ENCODE data around the gene LCMT1.
"Not testable (repeated sequence)": the region's sequence is repeated elsewhere in the genome, so short reads cannot be mapped to it uniquely, and the experiment has no call there.

Gene LCMT1

DNA sequence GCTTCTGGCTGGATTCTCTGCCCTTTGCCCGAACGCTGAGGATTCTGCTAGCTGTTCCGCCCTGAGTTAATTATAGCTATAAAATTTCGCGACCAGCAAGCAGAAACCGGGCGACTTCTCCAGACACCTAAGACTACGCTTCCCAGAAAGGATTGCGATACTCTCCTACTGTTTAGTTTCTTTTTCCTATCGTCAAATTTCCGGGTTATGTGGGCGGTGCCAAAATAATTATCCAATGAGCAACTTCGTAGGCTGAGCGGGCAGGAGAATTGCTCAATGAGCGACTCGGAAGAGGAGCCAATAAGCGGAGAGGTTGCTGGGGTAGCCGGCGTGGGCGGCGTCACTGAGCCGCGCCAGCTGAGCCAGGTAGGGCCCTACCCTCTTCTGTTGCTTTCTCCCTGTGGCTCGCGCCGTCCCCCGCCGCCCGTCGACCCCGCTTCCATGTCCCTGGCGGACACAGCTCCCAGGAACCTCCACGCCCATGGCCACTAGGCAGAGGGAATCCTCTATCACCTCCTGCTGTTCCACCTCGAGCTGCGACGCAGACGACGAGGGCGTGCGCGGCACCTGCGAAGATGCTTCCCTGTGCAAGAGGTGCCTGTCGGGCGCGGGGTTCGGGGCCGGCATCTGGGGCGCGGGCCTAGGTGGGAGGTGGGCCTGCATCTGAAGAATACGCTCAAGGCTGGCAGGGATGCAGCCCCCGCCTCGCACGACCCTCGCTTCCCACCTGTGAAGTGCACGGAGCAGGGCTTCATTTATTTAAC lies at the start of gene LCMT1:
TSS of gene LCMT1 (plus strand) at position 340 of the 764 bp plus-strand sequence. CDS start at position 482, 142 bp downstream.
- peak; percentile 90 for DNase-seq
- peaks cover 40% of the 10 kb centered on the region for H3K36me3 Mint-ChIP-seq (ENCODE audit: low read depth)
- H3K9me3 Mint-ChIP-seq: no peaks in the 10 kb centered on the region
- H3K4me1 Mint-ChIP-seq (ENCODE audit: low read depth): peaks cover 61% of the 10 kb centered on the region
- peak within 1 kb of the TSS; percentile 99 for H3K27ac Mint-ChIP-seq
- H3K4me3 Mint-ChIP-seq: peak within 1 kb of the TSS; percentile 84
- no peaks in the 10 kb centered on the region for H3K27me3 Mint-ChIP-seq

DNA sequence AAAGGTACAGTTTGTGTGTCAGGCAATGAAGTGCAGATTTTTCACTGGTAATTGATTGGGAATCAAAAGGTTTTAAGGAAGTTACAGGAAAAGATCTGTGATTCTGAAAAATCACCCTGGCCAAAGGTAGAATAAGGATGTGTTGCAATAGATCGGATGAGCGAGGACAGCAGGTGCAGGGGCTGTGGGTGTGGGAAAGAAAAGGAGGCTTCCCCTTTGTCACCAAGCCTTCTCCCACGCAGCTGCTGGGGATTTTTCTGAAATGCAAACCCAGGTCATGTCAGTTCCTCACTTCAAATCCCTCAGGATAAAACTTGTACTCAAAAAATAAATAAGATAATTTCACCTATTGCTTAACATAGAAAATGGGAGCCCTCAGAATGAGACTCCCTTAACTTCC lies 48.4 kb upstream of the LCMT1 start:
- Mint-ChIP-seq H3K36me3 (ENCODE audit: low read depth) (peaks cover 2% of the 10 kb centered on the region), H3K4me1 (ENCODE audit: low read depth) (peaks cover 59% of the 10 kb centered on the region), H3K4me3 (no peak overlapping the region), H3K27me3 (no peaks in the 10 kb centered on the region), H3K27ac (peak overlapping the region; percentile 24), H3K9me3 (no peaks in the 10 kb centered on the region)
- no peak for DNase-seq

DNA sequence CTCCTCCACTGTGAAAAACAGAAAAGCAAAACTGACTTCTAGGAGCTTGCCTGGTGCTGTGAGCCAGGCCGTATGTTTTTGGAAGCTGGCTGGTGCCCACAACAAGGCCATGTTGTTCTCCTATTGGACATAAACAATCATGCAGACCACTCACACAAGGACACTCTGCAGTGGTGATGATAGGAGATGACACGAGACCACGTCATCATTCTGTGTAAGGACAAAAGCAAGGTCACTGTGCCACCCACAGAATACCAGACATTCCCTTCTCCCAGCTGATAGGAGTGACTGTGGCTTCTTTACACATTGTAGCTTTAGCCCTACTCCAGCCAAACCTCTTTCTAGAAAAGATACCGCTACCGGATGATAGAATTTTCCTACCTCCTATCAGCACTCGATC lies 47.7 kb upstream of the LCMT1 start:
- peaks cover 62% of the 10 kb centered on the region for H3K4me1 Mint-ChIP-seq (ENCODE audit: low read depth)
- peaks cover 2% of the 10 kb centered on the region for H3K36me3 Mint-ChIP-seq (ENCODE audit: low read depth)
- no peaks in the 10 kb centered on the region for H3K27me3 Mint-ChIP-seq
- H3K9me3 Mint-ChIP-seq: no peaks in the 10 kb centered on the region
- H3K27ac Mint-ChIP-seq: no peak overlapping the region
- H3K4me3 Mint-ChIP-seq: no peak overlapping the region
- no peak for DNase-seq

DNA sequence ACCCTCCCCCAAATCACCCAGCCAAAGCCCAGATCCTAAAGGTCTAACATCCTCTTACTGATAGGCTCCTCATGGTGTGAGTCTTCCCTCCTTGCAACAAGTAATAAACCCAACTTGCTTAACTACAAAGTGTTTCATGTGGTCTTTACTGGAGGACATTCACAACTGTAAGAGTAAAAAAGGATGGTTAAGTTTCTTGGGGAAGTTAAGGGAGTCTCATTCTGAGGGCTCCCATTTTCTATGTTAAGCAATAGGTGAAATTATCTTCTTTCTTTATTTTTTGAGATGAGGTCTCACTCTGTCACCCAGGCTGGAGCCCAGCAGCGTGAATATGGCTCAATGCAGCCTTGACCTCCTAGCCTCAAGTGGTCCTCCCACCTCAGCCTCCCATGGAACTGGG lies 47.3 kb upstream of the LCMT1 start:
- not testable (repeated sequence) for H3K27me3 Mint-ChIP-seq; H3K36me3 Mint-ChIP-seq (ENCODE audit: low read depth); H3K9me3 Mint-ChIP-seq; H3K27ac Mint-ChIP-seq; H3K4me3 Mint-ChIP-seq; DNase-seq
- peaks cover 62% of the 10 kb centered on the region for H3K4me1 Mint-ChIP-seq (ENCODE audit: low read depth)

DNA sequence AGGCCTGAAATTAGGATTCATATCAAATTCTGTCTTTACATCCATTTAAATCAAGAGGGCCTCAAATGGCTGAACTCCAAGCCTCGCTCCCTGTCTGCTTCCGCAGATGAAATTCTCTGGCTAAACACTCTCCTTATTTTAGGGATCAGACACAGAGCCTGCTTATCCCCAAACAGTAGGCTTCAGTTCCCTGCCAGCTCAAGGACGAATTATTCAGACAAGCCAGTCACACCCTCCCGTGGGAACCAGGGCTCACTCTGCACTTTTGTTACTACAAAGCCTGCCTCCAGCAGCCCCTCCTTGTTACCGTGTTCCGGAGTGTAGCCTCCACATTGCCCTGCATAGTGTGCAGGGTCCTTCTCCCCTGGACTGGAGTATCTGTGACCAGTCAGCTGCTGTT lies 46.6 kb upstream of the LCMT1 start:
- no peaks in the 10 kb centered on the region for H3K27me3 Mint-ChIP-seq
- peaks cover 62% of the 10 kb centered on the region for H3K4me1 Mint-ChIP-seq (ENCODE audit: low read depth)
- H3K27ac Mint-ChIP-seq: no peak overlapping the region
- no peak overlapping the region for H3K4me3 Mint-ChIP-seq
- peaks cover 2% of the 10 kb centered on the region for H3K36me3 Mint-ChIP-seq (ENCODE audit: low read depth)
- DNase-seq: no peak
- no peaks in the 10 kb centered on the region for H3K9me3 Mint-ChIP-seq

DNA sequence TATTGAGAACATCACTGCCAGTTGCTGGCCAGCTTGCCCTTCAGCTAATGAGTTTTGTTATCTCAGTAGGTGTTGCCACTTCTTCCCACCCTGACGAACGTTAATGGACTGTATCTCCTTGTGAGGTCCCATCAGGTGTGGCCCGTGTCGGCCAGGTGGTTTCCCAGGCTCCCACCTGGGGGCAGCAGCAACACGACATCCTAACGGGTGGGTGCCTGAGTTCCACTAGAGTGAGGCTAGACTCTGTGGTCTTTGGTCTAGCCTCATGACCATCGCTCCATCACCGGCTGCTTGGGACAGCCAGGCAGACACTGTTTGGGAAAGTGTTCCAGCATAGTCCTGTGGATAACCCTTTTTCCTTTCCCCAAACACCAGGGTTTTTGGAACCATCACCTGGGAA lies 45.6 kb upstream of the LCMT1 start:
- Mint-ChIP-seq H3K27me3 (no peaks in the 10 kb centered on the region), H3K27ac (peak overlapping the region; percentile 77), H3K4me3 (peak overlapping the region; percentile 70), H3K36me3 (ENCODE audit: low read depth) (peaks cover 2% of the 10 kb centered on the region), H3K4me1 (ENCODE audit: low read depth) (peaks cover 53% of the 10 kb centered on the region), H3K9me3 (no peaks in the 10 kb centered on the region)
- no peak for DNase-seq

DNA sequence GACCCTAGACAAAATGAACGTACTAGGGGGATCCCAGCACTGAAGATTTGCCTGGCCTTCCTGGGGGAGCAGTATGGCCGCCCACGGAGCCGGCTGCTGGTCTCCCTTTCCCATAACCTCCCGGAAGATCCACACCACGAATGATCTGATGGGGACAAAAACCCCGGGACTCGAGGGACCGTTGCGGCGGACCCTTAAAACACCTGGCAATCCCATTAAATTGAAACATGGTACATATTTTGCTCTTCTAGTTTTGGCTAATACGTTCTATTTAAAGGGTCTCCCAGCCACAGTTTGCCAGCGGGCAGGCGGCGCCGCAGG lies 45.2 kb upstream of the LCMT1 start:
- peak overlapping the region; percentile 88 for H3K27ac Mint-ChIP-seq
- H3K4me1 Mint-ChIP-seq (ENCODE audit: low read depth): peaks cover 48% of the 10 kb centered on the region

DNA sequence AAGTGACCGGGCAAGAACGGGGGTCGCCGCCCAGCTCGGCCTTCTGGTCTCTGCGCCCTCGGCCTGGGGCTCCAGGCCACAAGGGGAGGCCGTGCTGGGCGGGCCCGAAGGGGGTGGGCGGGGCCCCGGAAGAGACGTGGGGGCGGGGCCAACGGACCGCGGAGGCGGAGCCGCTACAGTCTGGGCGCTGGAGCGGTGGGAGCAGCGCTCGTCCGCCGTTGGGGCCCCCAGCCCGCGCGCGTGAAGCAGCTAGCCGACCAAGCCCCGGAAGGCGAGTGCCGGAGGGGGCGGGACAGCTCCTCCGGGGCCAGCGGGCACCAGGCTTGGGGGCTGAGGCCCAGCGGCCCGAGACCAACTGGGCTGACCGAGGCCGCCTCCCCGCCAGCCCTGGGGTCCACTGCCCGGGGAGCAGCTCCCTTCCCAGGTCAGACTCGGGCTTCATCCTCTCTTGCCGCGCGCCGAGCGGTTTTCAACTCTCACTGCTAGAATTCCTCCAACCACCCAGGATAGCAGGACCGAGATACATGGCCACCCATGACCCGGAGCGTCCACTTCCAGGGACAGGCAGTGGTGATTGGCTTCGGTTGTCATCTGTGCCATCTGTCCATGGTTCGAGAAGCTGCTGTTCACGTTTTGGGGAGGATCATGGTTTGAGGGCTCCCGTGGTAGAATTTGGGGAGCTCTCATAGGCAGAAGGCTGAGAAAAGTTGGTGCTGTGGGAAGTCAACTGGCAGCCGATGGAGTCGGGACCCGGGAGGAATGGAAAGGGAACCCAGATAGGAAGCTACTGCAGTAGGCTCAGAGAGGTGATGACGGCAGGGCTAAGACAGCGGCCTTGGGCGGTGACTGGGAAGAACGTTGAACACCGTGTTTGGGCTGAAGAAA lies 44.6 kb upstream of the LCMT1 start:
- peak; percentile 87 for DNase-seq
- Mint-ChIP-seq H3K27me3 (no peaks in the 10 kb centered on the region), H3K4me3 (peak overlapping the region; percentile 80), H3K4me1 (ENCODE audit: low read depth) (peaks cover 42% of the 10 kb centered on the region), H3K9me3 (no peaks in the 10 kb centered on the region), H3K27ac (peak overlapping the region; percentile 88), H3K36me3 (ENCODE audit: low read depth) (peaks cover 2% of the 10 kb centered on the region)

More for the DNA sequence above, 45.2 kb upstream of the LCMT1 start:
- Mint-ChIP-seq H3K27me3 (no peaks in the 10 kb centered on the region), H3K36me3 (ENCODE audit: low read depth) (peaks cover 2% of the 10 kb centered on the region), H3K9me3 (no peaks in the 10 kb centered on the region), H3K4me3 (peak overlapping the region; percentile 70)
- no peak for DNase-seq

DNA sequence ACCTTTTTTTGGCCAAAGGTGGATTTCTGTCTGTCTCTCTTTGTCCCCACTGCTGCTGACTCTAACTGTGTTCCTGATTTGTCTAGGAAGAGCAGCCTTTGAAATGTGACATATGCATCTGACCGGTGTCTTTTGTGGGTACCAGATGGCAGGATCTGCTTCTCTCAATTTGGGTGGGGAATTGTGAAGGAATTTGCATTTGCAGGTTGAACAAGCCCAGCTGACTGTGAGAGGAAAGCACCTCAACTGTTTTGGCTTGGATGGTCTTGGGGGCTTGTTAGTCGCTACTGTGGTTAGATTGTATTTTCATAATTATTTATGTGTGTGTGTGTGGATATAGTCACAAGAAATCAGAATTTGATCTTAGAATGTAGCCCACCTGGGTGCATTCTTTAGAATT lies 37.7 kb upstream of the LCMT1 start:
- H3K4me3 Mint-ChIP-seq: no peak overlapping the region
- H3K27ac Mint-ChIP-seq: no peak overlapping the region

DNA sequence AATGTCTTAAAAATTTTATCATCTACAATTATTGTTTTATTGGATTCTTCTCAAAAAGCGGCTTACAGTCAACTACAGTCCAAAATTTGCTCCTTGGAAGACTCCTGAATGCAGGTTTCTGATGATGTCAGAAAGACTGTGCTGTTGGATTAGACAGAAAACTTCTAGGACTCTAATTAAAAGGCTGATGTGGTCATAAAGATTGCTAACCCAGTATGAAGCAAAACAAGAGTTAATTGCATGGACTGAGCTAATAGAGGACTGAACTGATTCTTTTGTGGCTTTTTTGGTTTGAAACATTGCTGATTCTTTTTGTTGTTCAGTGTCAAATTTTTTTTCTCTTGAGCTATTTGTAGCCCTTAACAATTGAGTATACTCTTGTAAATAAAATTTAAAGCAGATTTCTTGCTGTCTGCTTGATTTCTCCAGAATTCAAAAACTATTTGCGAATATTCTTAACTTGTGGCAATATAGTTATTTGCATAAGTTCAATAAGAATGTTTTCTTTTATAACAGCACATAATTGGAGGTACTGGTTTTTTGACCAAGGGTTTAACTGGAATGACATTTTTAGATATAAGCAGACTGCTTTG lies 33.1 kb upstream of the LCMT1 start:
- H3K36me3 Mint-ChIP-seq (ENCODE audit: low read depth): no peaks in the 10 kb centered on the region
- H3K27me3 Mint-ChIP-seq: no peaks in the 10 kb centered on the region
- H3K9me3 Mint-ChIP-seq: peaks cover 5% of the 10 kb centered on the region
- H3K4me3 Mint-ChIP-seq: no peak overlapping the region
- H3K4me1 Mint-ChIP-seq (ENCODE audit: low read depth): no peaks in the 10 kb centered on the region
- DNase-seq: no peak
- H3K27ac Mint-ChIP-seq: no peak overlapping the region

More for the DNA sequence above, 37.7 kb upstream of the LCMT1 start:
- Mint-ChIP-seq H3K9me3 (peaks cover 5% of the 10 kb centered on the region), H3K4me1 (ENCODE audit: low read depth) (no peaks in the 10 kb centered on the region), H3K36me3 (ENCODE audit: low read depth) (no peaks in the 10 kb centered on the region), H3K27me3 (no peaks in the 10 kb centered on the region)
- DNase-seq: no peak

DNA sequence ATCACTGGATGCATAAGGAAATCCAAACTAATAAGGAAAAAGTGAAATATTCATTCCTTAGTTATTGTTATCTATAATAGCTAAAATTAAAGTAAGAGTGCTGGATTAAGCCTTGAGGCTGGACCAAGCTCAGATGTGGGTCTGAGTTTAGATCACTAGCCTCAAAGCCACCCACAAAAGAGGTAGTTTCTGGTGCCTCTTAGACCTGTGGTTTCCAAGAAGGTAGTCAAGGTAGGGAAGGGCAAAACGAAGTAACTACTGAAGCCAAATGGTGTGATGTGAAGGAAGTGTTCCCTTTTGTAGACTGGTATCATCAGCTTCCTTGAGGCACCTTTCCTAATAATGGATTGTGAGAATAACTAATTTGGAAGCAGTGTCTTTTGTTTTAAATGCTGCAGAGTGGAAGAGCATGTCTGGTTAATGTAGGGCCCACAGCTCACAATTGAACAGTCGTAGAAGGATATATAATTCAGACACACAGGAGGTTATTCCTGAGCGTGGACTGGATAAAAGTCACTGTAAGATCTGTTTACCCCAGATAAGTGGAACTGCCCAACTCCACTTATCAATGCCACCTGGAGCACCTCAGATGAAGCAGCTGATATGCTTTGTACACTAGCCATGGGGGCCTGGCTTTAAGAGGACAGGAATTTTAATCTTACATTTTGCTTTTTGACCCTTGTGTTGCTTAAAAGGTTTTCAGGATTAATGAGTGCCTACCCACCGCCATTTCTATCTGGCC lies 31.7 kb upstream of the LCMT1 start:
- Mint-ChIP-seq H3K9me3 (peaks cover 5% of the 10 kb centered on the region), H3K27ac (no peak overlapping the region), H3K36me3 (ENCODE audit: low read depth) (no peaks in the 10 kb centered on the region)

DNA sequence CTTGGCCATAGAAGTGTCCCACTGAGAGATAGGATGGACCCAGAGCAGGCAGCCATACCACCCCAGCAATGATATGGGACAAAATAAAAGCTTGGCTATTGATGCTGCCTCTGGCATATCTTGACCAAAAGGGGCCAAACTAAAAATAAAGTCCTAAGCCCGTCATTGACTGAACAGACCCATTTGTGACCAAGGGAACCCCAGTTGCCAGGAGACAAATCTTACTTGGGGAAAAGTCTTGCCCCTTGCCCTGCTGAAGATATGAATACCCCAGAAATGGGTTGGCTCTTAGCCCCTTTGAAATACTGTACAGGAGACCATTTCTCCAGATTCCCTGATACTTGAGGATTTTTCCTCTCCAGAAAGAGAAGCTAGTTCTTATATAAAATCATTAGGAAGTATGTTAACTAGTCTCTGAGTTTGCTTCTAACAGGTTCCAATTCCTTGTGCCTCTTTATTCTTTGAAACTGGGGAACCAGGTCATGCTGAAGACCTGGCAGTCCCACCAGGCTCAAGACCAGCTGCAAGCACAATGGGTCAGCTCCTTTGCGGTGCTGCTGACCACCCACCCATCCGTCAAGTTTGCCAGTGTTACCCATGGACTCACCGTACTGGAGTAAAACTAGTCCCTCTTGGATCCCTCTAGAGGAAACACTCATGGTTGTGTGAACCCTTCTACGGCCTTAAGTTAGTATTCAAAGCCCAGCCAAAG lies 31.0 kb upstream of the LCMT1 start:
- H3K27me3 Mint-ChIP-seq: no peaks in the 10 kb centered on the region
- no peak for DNase-seq
- no peaks in the 10 kb centered on the region for H3K36me3 Mint-ChIP-seq (ENCODE audit: low read depth)
- H3K4me3 Mint-ChIP-seq: no peak overlapping the region
- no peaks in the 10 kb centered on the region for H3K4me1 Mint-ChIP-seq (ENCODE audit: low read depth)
- H3K27ac Mint-ChIP-seq: no peak overlapping the region
- H3K9me3 Mint-ChIP-seq: peaks cover 5% of the 10 kb centered on the region

More for the DNA sequence above, 31.7 kb upstream of the LCMT1 start:
- no peak for DNase-seq
- Mint-ChIP-seq H3K4me1 (ENCODE audit: low read depth) (no peaks in the 10 kb centered on the region), H3K27me3 (no peaks in the 10 kb centered on the region), H3K4me3 (no peak overlapping the region)

DNA sequence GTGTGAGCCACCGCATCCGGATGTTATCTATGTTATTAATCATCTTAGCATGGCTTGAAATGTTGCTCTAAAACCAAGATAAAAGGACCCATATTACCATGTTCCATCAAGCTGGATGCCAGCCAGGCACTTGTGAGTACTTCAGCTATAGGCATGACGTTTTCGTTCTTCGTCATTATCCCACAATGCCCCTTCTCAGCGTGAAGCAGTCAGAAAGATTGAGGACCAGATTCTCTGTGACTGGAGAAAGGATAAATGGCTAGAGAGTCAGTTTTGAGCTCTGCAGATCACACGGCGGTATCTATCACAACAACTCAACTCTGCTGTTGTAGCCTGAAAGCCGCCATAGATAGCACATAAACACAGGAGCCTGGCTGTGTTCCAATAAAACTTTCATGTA lies 29.8 kb upstream of the LCMT1 start:
- H3K9me3 Mint-ChIP-seq: peaks cover 5% of the 10 kb centered on the region
- H3K36me3 Mint-ChIP-seq (ENCODE audit: low read depth): no peaks in the 10 kb centered on the region
- DNase-seq: no peak
- H3K27ac Mint-ChIP-seq: no peak overlapping the region
- H3K27me3 Mint-ChIP-seq: no peaks in the 10 kb centered on the region
- H3K4me1 Mint-ChIP-seq (ENCODE audit: low read depth): no peaks in the 10 kb centered on the region
- H3K4me3 Mint-ChIP-seq: no peak overlapping the region

DNA sequence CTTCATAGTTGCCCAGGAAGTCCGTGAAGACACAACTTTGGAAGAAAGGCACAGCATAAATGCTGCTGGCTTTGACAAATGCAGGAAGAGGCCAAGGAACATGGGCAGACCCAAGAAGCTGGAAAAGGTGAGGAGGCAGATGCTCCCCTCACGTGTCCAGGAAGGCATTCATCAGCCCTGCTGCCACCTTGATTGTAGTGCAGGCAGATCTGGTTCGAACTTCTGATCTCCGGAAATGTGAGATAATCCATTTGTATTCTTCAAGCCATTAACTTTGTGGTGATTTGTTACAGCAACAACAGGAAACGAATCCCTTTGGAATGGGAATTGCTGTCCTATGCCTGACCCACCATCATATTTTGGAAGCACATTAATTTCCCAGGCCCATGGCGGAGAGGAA lies 28.5 kb upstream of the LCMT1 start:
- H3K4me3 Mint-ChIP-seq: no peak overlapping the region
- no peak overlapping the region for H3K27ac Mint-ChIP-seq
- H3K9me3 Mint-ChIP-seq: peaks cover 4% of the 10 kb centered on the region
- DNase-seq: no peak
- H3K27me3 Mint-ChIP-seq: no peaks in the 10 kb centered on the region
- no peaks in the 10 kb centered on the region for H3K36me3 Mint-ChIP-seq (ENCODE audit: low read depth)
- no peaks in the 10 kb centered on the region for H3K4me1 Mint-ChIP-seq (ENCODE audit: low read depth)
